Right renal cortex interstitium (tissue), 3 donors: Measurements from ENCODE around the gene CAMK1D. TPM values are rescaled to one million over a fixed set of nuclear protein-coding genes. Genes with fewer than 3 reads are reported as not detected.
"Not testable (repeated sequence)": the region's sequence is repeated elsewhere in the genome, so short reads cannot be mapped to it uniquely, and the experiment has no call there.

ENCODE experiments used
- DNase-seq, 3 donors: peaks; one replicate each; pipeline ENCODE4 v3.0.0-alpha.2; 2013; ENCODE audit warnings: low read depth in 3 of 3, low spot score in 2 of 3
- polyA plus RNA-seq, 3 donors: library from polyadenylated mRNA; unstranded; fragments of 120-200 nt; gene quantifications; one replicate each; pipeline ENCODE4 v1.2.1, GENCODE V29; 2013; ENCODE audit not compliant: insufficient read length in 3 of 3

Gene CAMK1D
- polyA plus RNA-seq, 3 donors: 9.9 to 10.7 (median 10.4) TPM

GRCh38 chr10:12799714-12800113 is 450.4 kb downstream of the CAMK1D start:
- DNase-seq: no peak

- no peak for DNase-seq
Measured at GRCh38 chr10:12800302-12800701, 451.0 kb downstream of the CAMK1D start.

GRCh38 chr10:12801214-12802087 is 452.1 kb downstream of the CAMK1D start:
- no peak for DNase-seq

GRCh38 chr10:12803776-12804175 is 454.4 kb downstream of the CAMK1D start:
- DNase-seq: no peak

- no peak for DNase-seq
Measured at GRCh38 chr10:12806228-12807095, 457.1 kb downstream of the CAMK1D start.

- no peak for DNase-seq
Measured at GRCh38 chr10:12807096-12807755, 457.9 kb downstream of the CAMK1D start.

- DNase-seq: no peak
Measured at GRCh38 chr10:12808014-12808613, 458.8 kb downstream of the CAMK1D start.

- not testable (repeated sequence) for DNase-seq
Measured at GRCh38 chr10:12810046-12810445, 460.7 kb downstream of the CAMK1D start.

- no peak for DNase-seq
Measured at GRCh38 chr10:12811826-12812225, 462.5 kb downstream of the CAMK1D start.

GRCh38 chr10:12812571-12812970 is 463.2 kb downstream of the CAMK1D start:
- DNase-seq: no peak

GRCh38 chr10:12814166-12814565 is 464.8 kb downstream of the CAMK1D start:
- no peak for DNase-seq

- no peak for DNase-seq
Measured at GRCh38 chr10:12819071-12819470, 469.7 kb downstream of the CAMK1D start.

- no peak for DNase-seq
Measured at GRCh38 chr10:12819656-12820055, 470.3 kb downstream of the CAMK1D start.

- DNase-seq: no peak
Measured at GRCh38 chr10:12822126-12822892, 473.0 kb downstream of the CAMK1D start.

- DNase-seq: no peak
Measured at GRCh38 chr10:12822893-12823170, 473.5 kb downstream of the CAMK1D start.

GRCh38 chr10:12823328-12823727 is 474.0 kb downstream of the CAMK1D start:
- no peak for DNase-seq

GRCh38 chr10:12825260-12825849 is 476.0 kb downstream of the CAMK1D start:
- no peak for DNase-seq

- DNase-seq: no peak
Measured at GRCh38 chr10:12826800-12827372, 477.5 kb downstream of the CAMK1D start.

- DNase-seq: no peak
Measured at GRCh38 chr10:12828736-12829135, 479.4 kb downstream of the CAMK1D start.
